ENCODE results near the gene TMEM138.

The TMEM138 gene

DNA sequence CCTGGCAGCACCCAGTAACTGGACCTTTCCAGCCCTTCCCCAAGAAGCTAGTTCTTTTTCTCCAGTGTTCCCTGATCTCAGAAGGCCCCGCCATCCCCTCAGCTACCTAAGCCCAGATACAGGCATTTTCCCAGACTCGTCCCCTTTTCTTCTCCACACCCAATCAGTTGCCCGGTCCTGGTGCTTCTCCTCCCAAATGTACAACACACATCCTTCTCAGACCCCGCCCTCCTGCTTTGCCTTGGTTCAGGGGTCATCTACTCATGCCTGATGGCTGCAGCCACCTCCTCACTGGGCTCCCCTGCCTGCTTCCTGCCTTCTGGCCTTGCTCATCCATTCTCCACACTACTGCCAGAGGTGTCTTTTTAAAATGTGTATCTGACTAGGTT, 22.7 kb upstream of the TMEM138 start:
- ChIA-PET POLR2A (interaction anchor here (0.6 to 7.2 kb wide), 2 partner anchors 22 to 258 kb away, joined by 3 to 103 read pairs; partner anchors contain the start of genes CYB561A3 and TMEM138), CTCF (no interaction called here)
- DNase-seq (ENCODE audit: extremely low spot score): no peak
- TF ChIP-seq SP1 (IDR thresholded peaks at IDR 0.05) (no peak), CTBP1 (IDR thresholded peaks at IDR 0.05; ENCODE audit: borderline replicate concordance) (no peak), FOXM1 (IDR thresholded peaks at IDR 0.05; ENCODE audit: borderline replicate concordance) (no peak), SUZ12 (IDR thresholded peaks at IDR 0.05) (no peak), BHLHE40 (IDR thresholded peaks at IDR 0.05; ENCODE audit: borderline replicate concordance) (no peak), LEF1 (IDR thresholded peaks at IDR 0.05; ENCODE audit: borderline replicate concordance) (no peak), L3MBTL2 (conservative IDR thresholded peaks at IDR 0.05) (no peak), HDGF (IDR thresholded peaks at IDR 0.05; ENCODE audit: borderline replicate concordance) (no peak), ARNT (IDR thresholded peaks at IDR 0.05) (no peak)

DNA sequence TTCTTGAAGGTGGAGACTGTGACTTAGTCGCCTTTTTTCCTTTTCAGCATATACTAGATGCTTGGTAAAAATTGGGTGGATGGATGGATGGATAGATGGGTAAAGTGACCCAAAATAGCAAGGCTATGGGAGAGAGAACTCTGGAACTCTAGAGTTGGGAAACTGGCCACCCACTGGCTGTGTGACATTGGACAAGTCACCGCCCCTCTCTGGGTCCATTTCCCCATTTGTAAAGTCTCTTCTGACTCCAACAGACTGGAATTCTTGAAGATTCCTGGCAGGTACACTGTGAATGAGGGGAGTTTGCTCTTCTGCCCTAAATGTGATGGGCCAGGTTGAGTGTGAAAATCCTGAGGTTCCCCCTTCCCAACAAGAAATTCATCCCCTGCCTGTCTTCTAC, 21.2 kb upstream of the TMEM138 start:
- ChIA-PET POLR2A (interaction anchor here (2.2 kb wide), 1 partner anchor 21 kb away, joined by 12 read pairs; the partner anchor contains the start of genes CYB561A3 and TMEM138), CTCF (interaction anchor here (1.2 kb wide), 1 partner anchor 45 kb away, joined by 5 read pairs; no protein-coding TSS in a partner anchor)
- TF ChIP-seq ELF4 (IDR thresholded peaks at IDR 0.05) (no peak), L3MBTL2 (conservative IDR thresholded peaks at IDR 0.05) (no peak), FOXM1 (IDR thresholded peaks at IDR 0.05; ENCODE audit: borderline replicate concordance) (no peak), SP1 (IDR thresholded peaks at IDR 0.05) (no peak), CTBP1 (IDR thresholded peaks at IDR 0.05; ENCODE audit: borderline replicate concordance) (no peak), NFRKB (IDR thresholded peaks at IDR 0.05) (no peak), ZNF384 (IDR thresholded peaks at IDR 0.05) (no peak), BHLHE40 (IDR thresholded peaks at IDR 0.05; ENCODE audit: borderline replicate concordance) (no peak), HDGF (IDR thresholded peaks at IDR 0.05; ENCODE audit: borderline replicate concordance) (no peak), FOXA1 (IDR thresholded peaks at IDR 0.05) (no peak), FOXK2 (IDR thresholded peaks at IDR 0.05) (no peak)
- DNase-seq (ENCODE audit: extremely low spot score): no peak

DNA sequence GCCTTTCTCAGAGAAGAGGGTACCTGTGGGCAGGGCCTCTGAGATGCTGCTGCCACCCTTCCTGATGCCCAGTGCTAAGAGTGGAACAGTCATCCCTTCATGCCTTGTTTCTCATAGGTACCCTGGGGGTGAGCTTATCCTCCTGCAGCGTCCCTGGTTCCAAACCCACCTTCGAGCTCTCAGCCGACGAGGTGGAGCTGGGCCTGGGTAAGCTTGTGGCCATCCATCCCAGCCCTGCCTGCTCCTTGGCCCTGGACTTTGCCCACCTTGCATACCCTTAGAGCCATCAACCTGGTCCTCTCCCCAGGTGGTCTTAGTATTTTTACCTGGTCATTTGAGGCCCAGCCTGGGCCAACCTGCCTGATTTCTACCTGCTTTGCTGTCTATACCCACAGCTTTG, 20.5 kb upstream of the TMEM138 start:
- TF ChIP-seq BHLHE40 (IDR thresholded peaks at IDR 0.05; ENCODE audit: borderline replicate concordance) (no peak), FOXA1 (IDR thresholded peaks at IDR 0.05) (no peak), ELF4 (IDR thresholded peaks at IDR 0.05) (no peak)
- TF ChIP-seq, protein P1, sequence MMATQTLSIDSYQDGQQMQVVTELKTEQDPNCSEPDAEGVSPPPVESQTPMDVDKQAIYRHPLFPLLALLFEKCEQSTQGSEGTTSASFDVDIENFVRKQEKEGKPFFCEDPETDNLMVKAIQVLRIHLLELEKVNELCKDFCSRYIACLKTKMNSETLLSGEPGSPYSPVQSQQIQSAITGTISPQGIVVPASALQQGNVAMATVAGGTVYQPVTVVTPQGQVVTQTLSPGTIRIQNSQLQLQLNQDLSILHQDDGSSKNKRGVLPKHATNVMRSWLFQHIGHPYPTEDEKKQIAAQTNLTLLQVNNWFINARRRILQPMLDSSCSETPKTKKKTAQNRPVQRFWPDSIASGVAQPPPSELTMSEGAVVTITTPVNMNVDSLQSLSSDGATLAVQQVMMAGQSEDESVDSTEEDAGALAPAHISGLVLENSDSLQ (IDR thresholded peaks at IDR 0.05): no peak
- CTCF ChIA-PET: interaction anchor here (0.6 to 1.2 kb wide), 2 partner anchors 44 to 279 kb away, joined by 3 to 5 read pairs; no protein-coding TSS in a partner anchor
- POLR2A ChIA-PET: interaction anchor here (1.4 to 2.2 kb wide), 2 partner anchors 20 to 21 kb away, joined by 3 to 12 read pairs; partner anchors contain the start of genes CYB561A3 and TMEM138
- no peak for DNase-seq (ENCODE audit: extremely low spot score)

DNA sequence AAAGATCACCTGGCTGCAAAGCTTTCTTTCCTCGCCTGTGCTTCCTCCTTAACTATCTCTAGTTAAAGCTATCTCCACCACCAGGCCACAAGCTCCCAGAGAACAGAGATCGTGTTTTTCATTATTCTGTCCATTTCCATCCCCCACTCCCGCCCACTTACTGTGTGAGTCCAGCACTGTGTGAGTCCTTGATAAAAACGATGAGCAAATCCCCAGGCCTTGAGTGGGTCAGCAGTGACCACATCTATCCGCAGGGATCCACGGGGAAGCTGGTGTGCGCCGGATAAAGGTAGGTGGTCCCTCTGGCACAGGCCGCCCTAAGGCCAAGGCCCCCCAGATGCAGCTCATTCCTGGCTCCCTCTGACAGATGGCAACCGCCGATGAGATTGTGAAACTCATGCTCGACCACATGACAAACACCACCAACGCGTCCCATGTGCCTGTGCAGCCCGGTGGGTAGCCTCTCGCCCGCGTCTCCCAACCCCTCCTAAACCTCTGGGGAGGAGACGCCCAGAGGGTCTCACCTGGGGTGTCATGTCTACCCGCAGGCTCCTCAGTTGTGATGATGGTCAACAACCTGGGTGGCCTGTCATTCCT, 19.9 kb upstream of the TMEM138 start:
- POLR2A ChIA-PET: interaction anchor here (1.4 to 2.2 kb wide), 2 partner anchors 19 to 21 kb away, joined by 3 to 12 read pairs; partner anchors contain the start of genes CYB561A3 and TMEM138
- DNase-seq (ENCODE audit: extremely low spot score): no peak
- CTCF ChIA-PET: interaction anchor here (1.2 kb wide), 1 partner anchor 43 kb away, joined by 5 read pairs; no protein-coding TSS in a partner anchor
- TF ChIP-seq, protein P1 (IDR thresholded peaks at IDR 0.05): no peak

DNA sequence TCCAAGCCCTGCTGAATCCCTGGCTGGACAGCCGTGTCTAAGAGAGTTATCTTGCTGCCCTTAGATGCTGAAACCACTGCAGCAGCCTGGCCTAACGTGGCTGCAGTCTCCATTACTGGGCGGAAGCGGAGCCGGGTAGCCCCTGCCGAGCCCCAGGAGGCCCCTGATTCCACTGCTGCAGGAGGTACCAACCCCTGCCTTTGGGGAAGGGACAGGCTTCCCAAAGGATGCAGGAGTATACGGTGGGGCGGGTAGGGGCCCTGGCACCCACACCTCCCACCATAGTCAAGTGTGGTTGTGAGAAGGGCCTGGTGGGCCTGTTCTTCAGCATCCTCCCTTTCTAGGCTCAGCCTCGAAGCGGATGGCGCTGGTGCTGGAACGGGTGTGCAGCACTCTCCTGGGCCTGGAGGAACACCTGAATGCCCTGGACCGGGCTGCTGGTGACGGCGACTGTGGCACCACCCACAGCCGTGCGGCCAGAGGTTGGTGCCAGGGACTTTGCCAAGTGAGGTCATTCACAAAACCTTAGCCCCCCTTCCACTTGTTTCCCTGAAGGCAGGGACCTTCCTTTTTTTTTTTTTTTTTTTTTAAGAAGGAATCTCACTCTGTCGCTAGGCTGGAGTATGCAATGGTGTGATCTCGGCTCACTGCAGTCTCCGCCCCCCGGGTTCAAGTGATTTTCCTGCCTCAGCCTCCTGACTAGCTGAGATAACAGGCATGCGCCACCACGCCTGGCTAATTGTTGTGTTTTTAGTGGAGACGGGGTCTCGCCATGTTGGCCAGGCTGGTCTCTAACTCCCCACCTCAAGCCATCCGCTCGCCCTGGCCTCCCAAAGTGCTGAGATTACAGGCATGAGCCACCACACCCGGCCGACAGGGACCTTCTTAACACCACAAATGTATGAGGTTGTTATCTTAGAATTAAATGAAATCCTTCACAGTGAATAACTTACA, 18.1 kb upstream of the TMEM138 start:
- ChIA-PET POLR2A (interaction anchor here (1.7 kb wide), 1 partner anchor 8 kb away, joined by 4 read pairs; no protein-coding TSS in a partner anchor), CTCF (interaction anchor here (0.8 kb wide), 1 partner anchor 8 kb away, joined by 7 read pairs; no protein-coding TSS in a partner anchor)
- TF ChIP-seq ZNF384 (IDR thresholded peaks at IDR 0.05) (no peak), NFRKB (IDR thresholded peaks at IDR 0.05) (no peak), BHLHE40 (IDR thresholded peaks at IDR 0.05; ENCODE audit: borderline replicate concordance) (no peak)
- TF ChIP-seq, protein P1 (IDR thresholded peaks at IDR 0.05): no peak
- no peak for DNase-seq (ENCODE audit: extremely low spot score)

DNA sequence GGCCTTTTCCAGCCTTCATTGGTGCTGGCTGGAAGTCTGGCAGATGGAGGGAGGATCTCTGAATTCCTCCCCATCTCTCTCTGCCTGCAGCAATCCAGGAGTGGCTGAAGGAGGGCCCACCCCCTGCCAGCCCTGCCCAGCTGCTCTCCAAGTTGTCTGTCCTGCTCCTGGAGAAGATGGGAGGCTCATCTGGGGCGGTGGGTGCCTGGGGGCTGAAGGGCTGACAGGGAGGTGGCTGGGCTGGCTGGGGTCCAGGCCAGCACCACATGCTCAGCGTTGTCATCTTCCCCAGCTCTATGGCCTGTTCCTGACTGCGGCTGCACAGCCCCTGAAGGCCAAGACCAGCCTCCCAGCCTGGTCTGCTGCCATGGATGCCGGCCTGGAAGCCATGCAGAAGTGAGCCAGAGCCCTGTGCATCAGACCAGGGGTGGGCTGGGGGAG, 17.0 kb upstream of the TMEM138 start:
- no peak for DNase-seq (ENCODE audit: extremely low spot score)
- POLR2A ChIA-PET: interaction anchor here (1.7 to 1.8 kb wide), 2 partner anchors 9 to 11 kb away, joined by 4 to 6 read pairs; no protein-coding TSS in a partner anchor
- CTCF ChIA-PET: interaction anchor here (0.8 kb wide), 1 partner anchor 9 kb away, joined by 7 read pairs; no protein-coding TSS in a partner anchor
- no peak for TF ChIP-seq FOXK2 (IDR thresholded peaks at IDR 0.05)
- no peak for TF ChIP-seq SP1 (IDR thresholded peaks at IDR 0.05)
- no peak for TF ChIP-seq LEF1 (IDR thresholded peaks at IDR 0.05; ENCODE audit: borderline replicate concordance)
- no peak for TF ChIP-seq FOXA1 (IDR thresholded peaks at IDR 0.05)
- no peak for TF ChIP-seq FOXM1 (IDR thresholded peaks at IDR 0.05; ENCODE audit: borderline replicate concordance)
- TF ChIP-seq L3MBTL2 (conservative IDR thresholded peaks at IDR 0.05): no peak
- no peak for TF ChIP-seq TARDBP (IDR thresholded peaks at IDR 0.05)
- TF ChIP-seq ARNT (IDR thresholded peaks at IDR 0.05): no peak
- TF ChIP-seq ELF4 (IDR thresholded peaks at IDR 0.05): no peak
- TF ChIP-seq BHLHE40 (IDR thresholded peaks at IDR 0.05; ENCODE audit: borderline replicate concordance): no peak
- no peak for TF ChIP-seq CTBP1 (IDR thresholded peaks at IDR 0.05; ENCODE audit: borderline replicate concordance)
- TF ChIP-seq HDGF (IDR thresholded peaks at IDR 0.05; ENCODE audit: borderline replicate concordance): no peak
- no peak for TF ChIP-seq SUZ12 (IDR thresholded peaks at IDR 0.05)
- TF ChIP-seq, protein P1 (IDR thresholded peaks at IDR 0.05): no peak
- TF ChIP-seq NFRKB (IDR thresholded peaks at IDR 0.05): no peak
- TF ChIP-seq ZNF384 (IDR thresholded peaks at IDR 0.05): no peak
